HG03064 (cell line): ENCODE results near the gene GABRB1.
A peak's percentile ranks its signal among the peaks of the same experiment; 100 is the strongest.
"Not testable (repeated sequence)": the region's sequence is repeated elsewhere in the genome, so short reads cannot be mapped to it uniquely, and the experiment has no call there.

Source experiments
- ATAC-seq: cut with Tn5 transposase; IDR thresholded peaks from one replicate; pipeline ENCODE4 v1.9.1; 2021; ENCODE audit warnings: low read depth; ENCODE audit not compliant: unreplicated experiment

Gene GABRB1

GRCh38 chr4:47274901-47275300 lies 243.5 kb downstream of the GABRB1 start:
- no peak for ATAC-seq

GRCh38 chr4:47275595-47275994 lies 244.2 kb downstream of the GABRB1 start:
- ATAC-seq = no peak

- ATAC-seq = no peak
Measured at GRCh38 chr4:47278631-47279030, 247.3 kb downstream of the GABRB1 start.

DNA sequence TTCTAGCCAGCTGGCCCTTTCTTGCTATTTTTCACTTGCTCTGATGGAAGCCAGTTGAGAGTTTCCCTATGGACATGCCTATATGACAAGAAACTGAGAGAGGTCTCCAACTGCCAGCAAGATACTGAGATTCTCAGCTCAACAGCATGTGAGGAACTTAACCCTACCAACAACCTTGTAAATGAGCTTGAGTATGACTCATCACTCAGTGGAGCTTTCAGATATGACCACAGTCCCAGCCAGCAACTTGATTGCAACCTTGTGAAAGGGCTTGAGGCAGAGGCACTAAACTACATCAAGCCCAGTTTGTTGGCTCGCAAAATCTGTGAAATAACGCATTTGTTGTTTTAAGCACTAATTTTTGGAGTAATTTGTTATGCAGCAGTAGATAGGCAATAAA lies 256.4 kb downstream of the GABRB1 start:
- peak; percentile 96 for ATAC-seq

GRCh38 chr4:47289805-47290204 lies 258.4 kb downstream of the GABRB1 start:
- ATAC-seq = no peak

DNA sequence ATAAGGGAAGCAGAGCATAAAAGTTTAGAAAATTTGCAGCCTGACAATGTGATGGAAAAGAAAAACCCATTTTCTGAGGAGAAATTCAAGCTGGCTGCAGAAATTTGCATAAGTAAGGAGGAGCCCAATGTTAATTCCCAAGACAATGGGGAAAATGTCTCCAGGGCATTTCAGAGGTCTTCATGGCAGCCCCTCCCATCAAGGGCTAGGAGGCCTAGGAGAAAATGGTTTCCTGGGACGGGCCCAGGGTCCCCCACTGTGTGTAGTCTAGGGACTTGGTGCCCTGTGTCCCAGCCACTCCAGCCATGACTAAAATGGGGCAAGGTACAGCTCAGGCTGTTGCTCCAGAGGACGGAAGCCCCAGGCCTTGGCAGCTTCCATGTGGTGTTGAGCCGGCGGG lies 259.5 kb downstream of the GABRB1 start:
- ATAC-seq = not testable (repeated sequence)

- no peak for ATAC-seq
Measured at GRCh38 chr4:47309165-47309564, 277.8 kb downstream of the GABRB1 start.

GRCh38 chr4:47312170-47312569 lies 280.8 kb downstream of the GABRB1 start:
- no peak for ATAC-seq

- ATAC-seq = no peak
Measured at GRCh38 chr4:47313384-47313783, 282.0 kb downstream of the GABRB1 start.

DNA sequence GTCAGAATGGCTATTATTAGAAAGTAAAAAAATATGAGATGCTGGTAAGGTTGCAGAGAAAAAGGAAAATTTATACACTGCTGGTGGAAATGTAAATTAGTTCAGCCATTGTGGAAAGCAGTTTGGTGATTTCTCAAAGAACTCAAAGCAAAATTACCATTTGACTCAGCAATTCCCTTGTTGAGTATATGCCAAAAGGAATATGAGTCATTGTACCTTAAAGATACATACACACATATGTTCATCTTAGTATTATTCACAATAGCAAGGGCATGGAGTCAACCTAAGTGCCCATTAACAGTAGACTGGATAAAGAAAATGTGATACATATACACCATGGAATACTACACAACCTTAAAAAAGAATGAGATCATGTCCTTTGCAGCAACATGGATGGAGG lies 284.0 kb downstream of the GABRB1 start:
- ATAC-seq = no peak

GRCh38 chr4:47326025-47326424 lies 294.7 kb downstream of the GABRB1 start:
- no peak for ATAC-seq

DNA sequence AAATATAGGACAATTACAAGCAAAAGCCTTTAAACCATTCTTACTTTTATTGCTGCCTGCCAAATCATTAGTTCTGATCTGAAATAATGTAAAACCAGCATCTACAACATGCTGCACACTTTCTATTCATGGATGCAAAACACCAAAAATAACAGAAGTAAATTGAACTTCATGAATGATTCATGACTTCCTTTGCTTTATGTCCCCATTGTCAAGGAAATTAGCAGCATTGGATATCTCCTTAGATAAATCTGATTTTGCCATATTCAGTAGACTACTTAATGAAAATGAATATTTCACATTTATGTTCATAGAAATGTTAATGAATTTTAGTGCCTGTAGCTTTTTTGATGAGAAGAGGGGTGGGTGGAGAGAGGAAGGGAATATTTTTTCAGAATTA lies 299.5 kb downstream of the GABRB1 start:
- ATAC-seq = no peak

GRCh38 chr4:47334652-47335051 lies 303.3 kb downstream of the GABRB1 start:
- no peak for ATAC-seq

GRCh38 chr4:47337893-47338292 lies 306.5 kb downstream of the GABRB1 start:
- ATAC-seq = no peak

- no peak for ATAC-seq
Measured at GRCh38 chr4:47340914-47341313, 309.5 kb downstream of the GABRB1 start.

DNA sequence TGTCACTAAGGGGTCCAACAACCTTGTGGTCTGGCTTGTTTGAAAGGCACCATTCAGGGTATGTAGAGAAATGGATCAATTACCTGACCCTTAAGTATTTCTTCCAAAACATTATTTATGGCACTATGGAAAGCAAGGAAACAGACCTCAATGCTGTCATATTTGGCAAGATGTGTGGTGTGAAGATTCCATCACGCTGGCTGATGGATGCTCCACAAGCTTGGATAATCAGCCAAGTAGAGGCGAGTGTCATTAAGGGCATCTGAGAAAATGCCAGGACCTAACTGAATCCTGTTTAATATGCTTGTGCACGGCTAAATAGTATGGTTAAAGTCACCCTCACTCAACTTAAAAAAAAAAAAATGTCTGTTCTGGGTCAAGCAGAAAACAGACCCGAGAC lies 311.4 kb downstream of the GABRB1 start:
- no peak for ATAC-seq

- ATAC-seq = no peak
Measured at GRCh38 chr4:47349326-47349725, 318.0 kb downstream of the GABRB1 start.

DNA sequence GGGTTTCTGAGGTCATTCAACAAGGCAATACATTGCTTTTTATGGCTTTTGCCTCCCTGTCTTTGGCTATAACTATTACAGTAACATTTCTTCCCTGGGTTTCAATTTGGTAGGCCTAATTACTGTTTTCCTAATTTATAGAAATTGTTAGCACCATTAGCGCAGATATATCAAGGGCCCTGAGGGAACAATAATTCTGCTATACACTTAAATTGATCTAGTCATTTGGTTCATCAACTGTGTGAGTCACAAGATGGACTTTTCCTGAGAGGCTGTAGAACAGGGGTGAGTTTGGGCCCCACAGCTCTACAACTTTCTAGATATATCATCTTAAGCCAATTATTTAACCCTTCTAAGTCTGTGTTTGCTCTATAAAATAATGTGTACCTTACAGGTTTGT lies 324.2 kb downstream of the GABRB1 start:
- no peak for ATAC-seq

GRCh38 chr4:47359891-47360290 lies 328.5 kb downstream of the GABRB1 start:
- no peak for ATAC-seq

DNA sequence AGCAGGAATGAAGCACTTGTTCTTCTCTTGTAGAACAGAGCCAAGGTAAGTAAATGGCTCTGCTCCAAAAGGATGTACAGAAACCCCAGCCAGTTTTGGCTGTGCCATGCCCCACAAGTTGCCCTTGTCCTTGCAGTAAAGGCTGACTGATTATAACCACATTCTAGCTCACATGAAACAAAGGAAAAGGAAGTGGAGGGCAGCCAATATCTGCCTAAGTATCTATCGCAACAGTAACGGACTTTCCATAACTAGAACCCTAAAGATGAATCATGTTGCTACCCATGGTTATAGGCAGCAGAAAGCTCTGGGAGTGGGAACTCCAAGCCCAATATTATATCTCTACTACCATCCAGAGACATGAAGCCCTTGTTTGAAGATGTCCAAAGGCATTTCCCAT lies 336.4 kb downstream of the GABRB1 start:
- ATAC-seq = no peak

GRCh38 chr4:47368211-47368610 lies 336.8 kb downstream of the GABRB1 start:
- ATAC-seq = no peak

- ATAC-seq = no peak
Measured at GRCh38 chr4:47372561-47372960, 341.2 kb downstream of the GABRB1 start.

GRCh38 chr4:47373174-47373573 lies 341.8 kb downstream of the GABRB1 start:
- no peak for ATAC-seq
